Measurements from ENCODE around the gene CAPN15.

The CAPN15 gene

DNA sequence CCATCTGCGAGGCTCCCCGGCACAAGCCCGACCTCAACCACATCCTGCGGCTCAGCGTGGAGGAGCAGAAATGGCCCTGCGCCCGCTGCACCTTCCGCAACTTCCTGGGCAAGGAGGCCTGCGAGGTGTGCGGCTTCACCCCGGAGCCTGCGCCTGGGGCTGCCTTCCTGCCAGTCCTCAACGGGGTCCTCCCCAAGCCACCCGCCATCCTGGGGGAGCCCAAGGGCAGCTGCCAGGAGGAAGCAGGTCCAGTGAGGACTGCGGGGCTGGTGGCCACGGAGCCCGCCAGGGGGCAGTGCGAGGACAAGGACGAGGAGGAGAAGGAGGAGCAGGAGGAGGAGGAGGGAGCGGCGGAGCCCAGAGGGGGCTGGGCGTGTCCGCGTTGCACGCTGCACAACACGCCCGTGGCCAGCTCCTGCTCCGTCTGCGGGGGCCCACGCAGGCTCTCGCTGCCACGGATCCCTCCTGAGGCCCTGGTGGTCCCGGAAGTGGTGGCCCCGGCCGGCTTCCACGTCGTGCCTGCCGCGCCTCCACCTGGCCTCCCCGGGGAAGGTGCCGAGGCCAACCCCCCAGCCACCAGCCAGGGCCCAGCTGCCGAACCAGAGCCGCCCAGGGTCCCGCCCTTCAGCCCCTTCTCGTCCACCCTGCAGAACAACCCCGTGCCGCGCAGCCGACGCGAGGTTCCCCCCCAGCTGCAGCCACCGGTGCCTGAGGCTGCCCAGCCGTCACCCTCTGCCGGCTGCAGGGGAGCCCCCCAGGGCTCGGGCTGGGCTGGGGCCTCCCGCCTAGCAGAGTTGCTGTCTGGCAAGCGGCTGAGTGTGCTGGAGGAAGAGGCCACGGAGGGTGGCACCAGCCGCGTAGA, 19.6 kb downstream of the CAPN15 start:
- peak; percentile 63 for DNase-seq (ENCODE audit: low spot score)

DNA sequence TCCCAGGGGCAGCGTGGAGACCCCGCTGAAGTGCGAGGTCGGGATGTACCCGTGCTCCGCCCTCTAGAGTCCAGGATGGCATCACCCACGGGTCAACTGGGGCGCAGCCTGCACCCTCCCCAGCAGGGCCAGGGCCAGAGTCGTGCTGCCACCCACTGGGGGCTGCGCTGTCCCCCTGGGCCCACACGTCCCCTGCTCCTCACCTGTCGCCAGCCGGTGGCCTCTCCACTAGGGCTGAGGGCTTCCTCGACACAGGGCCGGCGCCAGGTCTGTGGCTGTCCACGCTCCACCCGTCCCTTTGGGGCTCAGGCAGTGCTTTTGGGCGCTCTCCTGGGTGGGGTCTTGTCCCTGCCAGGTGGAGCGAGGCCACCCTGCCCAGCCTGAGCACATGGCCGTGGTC, 21.1 kb downstream of the CAPN15 start:
- DNase-seq (ENCODE audit: low spot score) = no peak

DNA sequence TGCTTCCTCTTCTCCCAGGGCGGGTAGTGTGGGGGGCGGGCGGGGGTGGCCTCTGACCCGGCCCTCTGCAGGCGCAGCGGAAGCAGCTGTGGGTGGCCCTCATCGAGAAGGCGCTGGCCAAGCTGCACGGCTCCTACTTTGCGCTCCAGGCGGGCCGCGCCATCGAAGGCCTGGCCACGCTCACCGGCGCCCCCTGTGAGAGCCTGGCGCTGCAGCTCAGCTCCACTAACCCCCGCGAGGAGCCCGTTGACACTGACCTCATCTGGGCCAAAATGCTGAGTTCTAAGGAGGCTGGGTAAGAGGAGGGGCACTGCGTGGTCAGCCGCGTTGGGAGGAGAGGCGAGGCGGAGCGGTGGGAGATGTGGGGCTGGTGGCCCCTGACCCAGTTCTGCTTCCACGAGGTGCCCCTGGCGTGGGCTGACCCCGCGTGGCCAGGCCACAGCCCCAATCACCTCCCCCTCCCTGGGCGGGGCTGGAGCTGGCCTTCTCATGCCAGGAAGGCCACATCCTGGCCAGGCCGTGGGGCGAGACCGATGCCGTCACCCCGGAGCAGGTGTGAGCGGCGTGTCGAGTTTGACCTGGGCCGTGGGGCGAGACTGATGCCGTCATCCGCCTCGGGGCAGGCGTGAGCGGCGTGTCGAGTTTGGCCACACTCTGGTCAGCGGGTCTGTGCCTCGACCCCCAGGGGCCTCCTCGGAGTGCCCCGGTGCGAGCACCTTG, 22.2 kb downstream of the CAPN15 start:
- DNase-seq (ENCODE audit: low spot score) = no peak

DNA sequence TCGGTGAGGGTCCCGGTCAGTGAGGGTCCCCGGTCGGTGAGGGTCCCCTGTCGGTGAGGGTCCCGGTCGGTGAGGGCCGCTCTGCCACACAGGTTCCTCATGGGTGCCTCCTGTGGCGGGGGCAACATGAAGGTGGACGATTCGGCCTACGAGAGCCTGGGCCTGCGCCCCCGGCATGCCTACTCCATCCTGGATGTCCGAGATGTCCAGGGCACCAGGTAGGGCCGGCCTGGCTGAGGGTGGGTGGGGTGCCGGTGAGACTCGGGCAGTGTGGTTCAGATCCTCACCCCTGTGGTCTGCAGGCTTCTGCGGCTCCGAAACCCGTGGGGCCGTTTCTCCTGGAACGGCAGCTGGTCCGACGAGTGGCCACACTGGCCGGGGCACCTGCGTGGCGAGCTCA, 23.7 kb downstream of the CAPN15 start:
- DNase-seq (ENCODE audit: low spot score) = no peak

DNA sequence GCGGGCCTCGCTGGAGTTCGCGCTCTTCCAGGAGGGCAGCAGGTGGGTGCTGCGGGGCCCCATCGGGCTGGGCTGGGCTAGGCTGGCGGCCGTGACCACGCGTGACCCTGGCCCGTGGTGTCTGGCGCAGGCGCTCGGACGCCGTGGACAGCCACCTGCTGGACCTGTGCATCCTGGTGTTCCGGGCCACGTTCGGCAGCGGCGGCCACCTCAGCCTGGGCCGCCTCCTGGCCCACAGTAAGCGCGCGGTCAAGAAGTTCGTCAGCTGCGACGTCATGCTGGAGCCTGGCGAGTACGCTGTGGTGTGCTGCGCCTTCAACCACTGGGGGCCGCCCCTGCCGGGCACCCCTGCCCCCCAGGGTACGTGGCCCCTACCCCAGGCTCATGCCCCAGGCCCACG, 24.7 kb downstream of the CAPN15 start:
- DNase-seq (ENCODE audit: low spot score) = no peak

DNA sequence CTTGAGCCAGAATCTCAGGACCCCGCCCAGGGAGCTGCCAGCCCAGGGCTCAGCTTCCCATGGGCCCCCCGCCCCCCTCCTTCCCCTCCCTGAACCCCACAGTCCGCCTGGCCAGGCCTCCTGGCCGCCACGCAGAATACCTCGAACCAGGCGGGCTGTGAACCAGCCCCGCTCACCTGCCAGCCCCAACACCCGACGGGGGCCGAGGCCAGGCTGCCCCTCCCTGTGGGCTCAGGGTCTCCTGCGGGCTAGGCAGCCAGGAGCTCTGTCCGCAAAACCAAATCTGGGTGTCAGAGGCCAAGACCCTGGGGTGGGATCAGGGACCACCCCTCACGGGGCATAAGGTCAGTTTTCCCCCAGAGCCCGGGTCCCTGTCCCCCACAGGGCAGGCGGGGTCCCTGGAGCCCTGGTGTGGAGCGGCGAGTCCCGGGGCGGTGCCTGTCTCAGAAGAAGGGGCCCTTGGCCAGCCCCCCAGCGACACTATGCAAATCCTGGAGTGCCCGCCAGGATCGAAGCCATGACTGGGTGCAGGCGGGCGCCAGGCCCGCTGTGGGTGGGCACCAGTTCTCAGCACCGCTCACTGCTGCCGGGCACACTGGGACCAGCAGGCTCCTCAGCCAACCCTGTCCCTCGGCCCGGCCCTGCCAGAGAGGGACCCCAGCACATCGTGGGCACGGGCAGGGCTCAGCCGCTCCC, 26.2 kb downstream of the CAPN15 start:
- DNase-seq (ENCODE audit: low spot score) = no peak

DNA sequence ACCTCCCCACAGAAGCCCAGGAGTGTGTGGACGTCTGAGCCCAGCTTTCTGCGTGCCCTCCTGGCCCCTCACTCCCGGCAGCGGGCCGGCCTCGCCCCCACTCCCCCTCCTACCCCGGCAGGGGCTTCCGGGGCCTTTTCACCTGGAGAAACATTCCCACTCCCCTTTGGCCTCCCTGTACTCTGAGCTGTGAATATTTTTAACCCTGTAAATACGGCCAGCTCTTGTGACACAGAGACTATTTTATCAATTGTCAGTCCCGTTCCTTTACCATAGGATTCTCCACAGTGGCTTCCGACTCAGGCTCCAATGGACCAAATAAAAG, 26.7 kb downstream of the CAPN15 start:
- DNase-seq (ENCODE audit: low spot score) = no peak

DNA sequence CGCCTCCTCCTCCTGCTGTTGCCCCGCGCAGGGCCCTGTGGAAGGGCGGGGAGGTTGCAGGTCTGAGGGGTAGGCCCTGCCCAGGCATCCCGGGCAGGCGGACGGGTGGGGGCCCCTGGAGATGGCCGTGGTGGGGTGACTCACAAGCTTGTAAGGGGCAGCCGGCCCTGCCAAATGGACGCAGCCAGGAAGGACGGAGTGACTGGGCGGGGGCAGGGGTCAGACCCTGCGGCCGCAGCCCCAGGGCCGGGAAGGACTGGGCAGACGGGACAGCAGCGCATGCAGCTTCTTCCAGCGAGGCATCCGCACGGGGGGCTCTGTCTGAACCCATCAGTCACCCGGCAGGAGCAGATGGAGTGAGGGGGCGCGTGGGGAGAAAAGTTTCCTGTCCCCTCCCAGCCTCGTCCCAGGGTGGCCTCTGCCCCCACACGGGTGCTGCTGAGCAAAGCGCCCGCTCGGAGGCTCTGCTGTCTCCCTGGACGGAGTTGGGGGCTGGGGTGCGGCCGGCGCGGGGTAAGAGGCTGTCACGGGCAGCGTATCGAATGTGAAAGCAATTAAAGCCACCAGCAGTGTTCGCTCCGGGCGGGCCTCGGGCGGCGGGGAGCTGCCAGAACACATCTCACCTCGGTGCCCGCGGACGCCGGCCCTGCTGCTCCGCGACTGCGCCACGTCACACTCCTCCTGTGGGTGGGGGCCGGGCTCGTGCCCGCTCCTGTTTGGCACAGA, 27.3 kb downstream of the CAPN15 start:
- DNase-seq (ENCODE audit: low spot score) = no peak

DNA sequence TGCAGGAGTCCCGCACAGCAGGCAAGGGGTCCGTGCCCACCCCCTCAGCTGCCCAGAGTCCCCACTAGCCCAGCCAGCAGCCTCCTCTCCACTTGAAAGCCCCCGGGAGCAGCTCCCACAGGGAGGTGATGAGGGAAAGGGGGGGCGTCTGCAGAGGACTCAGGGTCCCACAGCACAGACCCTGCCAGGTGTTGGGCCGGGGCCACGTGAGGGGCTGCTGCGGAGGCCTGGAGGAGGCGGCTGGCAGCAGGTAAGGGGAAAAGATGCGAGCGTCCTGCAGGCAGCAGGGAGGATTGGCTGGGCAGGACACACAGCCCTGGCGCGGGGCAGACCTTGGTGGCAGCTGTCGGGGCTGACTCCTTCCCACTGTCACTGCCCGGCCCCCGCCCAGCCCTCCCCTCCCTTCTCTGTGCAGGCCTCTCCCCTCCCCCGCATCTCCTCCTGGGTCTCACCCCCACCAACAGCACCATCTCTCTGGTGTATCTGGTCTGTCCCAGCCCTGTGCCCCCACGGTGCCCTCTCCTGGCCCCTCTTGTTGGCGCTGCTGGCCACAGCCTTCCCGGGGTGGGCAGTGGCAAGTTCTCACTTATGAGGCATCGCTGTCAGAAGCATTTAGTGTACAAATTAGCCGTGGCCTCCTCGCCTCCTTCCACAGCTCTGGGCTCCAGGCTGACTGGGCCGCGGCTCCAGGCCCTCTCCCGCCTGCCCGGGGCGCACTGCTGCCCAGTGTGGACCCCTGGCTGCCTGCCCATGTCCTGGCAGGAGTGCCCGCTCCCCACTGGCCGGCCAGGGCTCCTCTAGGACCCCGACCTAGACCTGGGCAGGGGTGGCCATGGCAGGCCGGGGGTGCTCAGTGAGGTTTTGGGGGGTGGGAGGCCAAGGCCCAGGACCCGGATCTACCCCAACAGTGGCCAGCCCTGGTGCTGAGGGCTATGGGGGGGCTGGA, 28.3 kb downstream of the CAPN15 start:
- DNase-seq (ENCODE audit: low spot score) = no peak

DNA sequence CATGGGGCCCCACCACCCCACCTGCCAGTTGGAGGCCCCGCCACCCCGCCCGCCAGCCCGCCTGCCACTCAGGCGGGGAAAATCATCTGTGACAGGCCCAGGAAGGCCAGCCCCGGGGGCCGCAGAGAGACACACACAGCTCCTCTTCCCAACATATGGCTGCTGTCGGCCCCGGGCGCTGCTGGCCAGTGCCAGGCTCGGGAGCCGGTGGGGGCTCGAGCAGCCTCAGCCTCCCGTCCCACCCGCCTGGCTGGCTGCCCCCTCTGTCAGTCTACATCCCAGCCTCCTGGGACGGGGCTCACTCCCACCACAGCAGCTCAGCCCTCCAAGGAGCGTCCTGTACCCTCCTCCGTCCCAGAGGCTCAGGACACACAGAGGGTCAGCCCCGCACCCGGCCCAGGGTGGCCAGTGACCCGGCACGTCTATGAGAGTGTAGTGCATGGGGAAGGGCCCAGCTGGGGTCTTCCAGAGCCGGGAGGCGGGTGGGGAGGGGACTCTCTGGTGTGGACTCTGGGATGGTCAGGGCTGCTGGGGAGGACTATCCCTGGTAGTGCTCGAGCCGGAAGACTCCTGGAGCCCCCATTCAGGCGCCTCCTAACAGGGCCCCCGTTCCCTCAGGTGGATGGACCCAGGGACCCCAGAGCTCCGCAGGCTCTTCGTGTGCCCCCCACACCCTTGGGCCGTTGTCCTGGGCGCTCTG, 29.1 kb downstream of the CAPN15 start:
- no peak for DNase-seq (ENCODE audit: low spot score)

DNA sequence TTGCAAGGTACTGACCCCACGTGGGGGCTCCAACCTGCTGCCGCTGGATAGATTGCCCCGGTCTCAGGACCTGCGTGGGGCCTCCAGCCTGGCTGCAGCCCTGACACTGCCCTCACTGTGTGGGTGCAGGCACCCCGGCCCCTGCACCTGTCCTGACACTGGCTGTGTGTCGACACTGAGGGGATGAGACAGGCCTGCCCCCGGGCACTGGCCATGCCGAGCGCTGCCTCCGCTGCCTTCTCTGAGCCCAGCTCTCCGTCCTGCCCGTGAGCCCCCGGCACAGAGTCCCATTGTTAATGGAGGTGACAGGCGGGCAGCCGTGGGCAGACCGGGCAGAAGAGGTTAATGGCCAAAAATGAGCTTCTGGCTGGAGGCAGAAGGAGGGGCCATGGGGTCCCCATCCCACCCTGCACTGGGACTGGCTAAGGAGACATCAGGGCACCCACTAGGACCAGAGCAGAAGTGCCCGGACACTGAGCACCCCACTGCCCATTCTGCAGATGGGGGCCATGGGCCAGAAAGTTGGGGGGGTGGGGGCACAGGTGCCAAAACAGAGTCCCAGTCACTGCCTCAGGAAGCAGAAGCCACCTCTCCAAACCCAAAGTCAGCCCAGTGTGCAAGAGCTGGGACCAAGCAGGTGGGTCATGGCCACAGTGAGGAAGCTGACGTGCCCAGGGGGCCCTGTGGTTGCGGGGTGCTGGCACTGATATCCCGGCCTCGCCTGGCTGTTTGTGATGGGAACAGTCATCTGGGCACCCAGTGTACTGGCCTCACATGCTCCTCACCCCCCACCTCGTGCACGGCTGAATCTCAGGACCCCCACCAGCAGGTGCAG, 30.2 kb downstream of the CAPN15 start:
- DNase-seq (ENCODE audit: low spot score) = no peak

DNA sequence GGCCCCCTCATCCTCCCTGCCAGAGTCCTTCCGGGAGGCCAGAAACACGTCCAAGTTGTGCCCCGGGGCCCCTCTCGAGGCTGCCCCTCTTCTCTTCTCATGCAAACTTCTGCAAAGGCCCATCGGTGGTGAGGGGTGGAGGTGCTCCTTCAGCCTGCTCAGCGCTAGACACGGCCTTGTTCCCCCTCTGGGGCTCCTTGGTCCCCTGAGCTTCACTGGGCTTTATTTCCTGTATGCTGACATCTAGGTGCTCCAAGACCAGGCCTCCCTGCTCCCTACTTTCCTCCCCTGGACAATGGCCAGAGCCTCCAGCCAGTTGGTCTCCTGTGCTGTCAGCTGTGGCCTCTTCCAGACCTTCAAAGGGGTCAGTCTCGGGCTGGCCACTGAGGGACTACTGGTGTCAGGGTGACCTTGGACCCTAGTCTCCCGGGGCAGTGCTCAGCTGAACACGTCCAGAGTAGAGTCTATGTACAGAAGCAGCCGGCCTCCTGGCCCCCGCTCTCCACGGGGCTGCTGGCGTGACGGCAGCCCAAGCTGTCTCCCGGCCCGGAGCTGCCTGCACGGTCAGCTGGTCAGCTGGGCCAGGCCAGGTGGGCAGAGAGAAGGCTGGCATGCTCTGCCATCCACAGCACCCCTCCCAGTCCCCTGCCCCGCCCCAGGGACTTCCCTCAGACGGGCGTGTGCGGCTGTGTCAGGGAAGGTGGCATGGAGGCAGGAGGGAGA, 30.9 kb downstream of the CAPN15 start:
- no peak for DNase-seq (ENCODE audit: low spot score)

DNA sequence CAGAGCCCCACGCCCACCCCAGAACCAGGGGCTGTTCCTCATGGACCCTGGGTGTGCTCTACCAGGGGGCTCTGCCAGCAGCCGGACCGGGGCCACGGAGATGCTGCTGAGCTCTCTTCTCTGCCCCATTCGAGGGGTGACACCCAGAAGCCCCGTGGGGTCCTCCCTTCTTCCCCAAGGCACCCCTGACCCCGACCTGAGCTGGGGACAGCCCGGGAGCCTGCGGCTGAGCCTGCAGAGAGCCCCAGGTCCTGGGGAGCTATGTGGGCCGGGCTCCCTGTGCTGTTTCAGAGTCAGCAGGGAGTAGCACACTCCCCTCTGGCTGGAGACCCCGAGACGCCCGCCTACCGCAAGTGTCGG, 31.5 kb downstream of the CAPN15 start:
- DNase-seq (ENCODE audit: low spot score) = no peak

DNA sequence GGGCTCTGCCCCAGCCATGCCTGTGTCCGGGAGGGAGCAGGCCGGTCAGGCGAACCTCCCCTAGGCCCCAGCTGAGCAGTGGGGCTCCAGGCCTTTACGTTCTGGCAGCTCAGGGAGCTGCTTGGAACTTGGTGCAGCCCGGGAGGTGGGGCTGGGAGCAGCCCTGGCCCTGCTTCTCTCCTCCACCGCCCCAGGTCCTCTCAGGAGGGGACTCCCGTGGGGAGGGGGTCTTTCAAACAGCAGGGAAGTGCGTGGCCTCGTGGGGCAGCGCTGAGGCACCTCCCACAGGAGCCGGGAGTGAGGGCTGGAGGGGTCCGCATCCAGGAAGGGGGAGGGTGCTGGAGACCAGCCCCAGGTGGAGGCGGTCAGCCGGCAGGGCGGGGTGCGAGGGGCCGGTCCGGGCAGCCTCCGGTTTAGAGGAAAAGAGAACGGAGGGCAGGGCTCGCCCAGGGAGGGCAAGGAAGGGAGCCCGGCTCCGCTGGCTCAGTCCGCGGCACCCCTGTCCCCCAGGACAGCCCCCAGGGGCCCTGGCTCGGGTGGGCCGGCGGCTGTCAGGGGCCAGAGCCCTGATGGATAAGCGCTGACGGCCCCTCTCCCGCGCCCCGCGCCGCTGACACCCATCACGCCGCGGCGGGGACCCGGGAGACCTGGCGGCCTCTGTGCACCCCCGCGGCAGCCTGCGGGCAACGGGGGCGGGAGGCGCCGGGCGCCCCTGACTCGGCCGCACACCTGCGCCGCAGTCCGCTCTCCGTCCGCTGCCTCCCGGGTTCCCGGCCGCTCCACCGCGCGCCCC, 32.1 kb downstream of the CAPN15 start:
- no peak for DNase-seq (ENCODE audit: low spot score)

DNA sequence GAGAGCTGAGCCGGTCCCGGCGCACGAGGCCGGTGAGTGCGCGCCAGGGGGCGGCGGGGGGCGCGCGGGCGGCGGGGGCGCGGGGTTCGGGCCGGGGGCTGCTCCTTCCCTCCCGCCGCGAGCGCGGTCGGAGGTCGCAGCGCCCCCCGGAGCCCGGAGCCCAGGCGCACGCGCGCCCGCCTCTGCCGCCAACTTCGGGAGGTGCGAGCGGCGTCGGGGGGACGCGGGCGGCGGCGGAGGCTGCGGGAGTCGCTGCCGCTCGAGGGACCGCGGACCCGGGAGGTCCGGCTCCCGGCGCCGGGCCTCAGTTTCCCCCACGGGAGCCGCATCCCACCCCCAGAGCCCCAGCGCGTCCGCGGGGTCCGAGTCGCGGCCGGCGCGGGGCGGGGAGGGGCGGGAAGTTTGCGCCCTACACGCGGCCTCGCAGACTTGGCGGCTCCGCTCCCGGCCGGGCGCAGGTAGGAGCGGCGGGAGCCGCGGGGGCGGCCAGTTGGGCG, 32.7 kb downstream of the CAPN15 start, which contains the start of gene PRR35:
Gene PRR35 (plus strand): TSS at position 191 of the 497 bp plus-strand sequence. CDS start 2,901 bp downstream, outside the sequence.
- no peak for DNase-seq (ENCODE audit: low spot score)

DNA sequence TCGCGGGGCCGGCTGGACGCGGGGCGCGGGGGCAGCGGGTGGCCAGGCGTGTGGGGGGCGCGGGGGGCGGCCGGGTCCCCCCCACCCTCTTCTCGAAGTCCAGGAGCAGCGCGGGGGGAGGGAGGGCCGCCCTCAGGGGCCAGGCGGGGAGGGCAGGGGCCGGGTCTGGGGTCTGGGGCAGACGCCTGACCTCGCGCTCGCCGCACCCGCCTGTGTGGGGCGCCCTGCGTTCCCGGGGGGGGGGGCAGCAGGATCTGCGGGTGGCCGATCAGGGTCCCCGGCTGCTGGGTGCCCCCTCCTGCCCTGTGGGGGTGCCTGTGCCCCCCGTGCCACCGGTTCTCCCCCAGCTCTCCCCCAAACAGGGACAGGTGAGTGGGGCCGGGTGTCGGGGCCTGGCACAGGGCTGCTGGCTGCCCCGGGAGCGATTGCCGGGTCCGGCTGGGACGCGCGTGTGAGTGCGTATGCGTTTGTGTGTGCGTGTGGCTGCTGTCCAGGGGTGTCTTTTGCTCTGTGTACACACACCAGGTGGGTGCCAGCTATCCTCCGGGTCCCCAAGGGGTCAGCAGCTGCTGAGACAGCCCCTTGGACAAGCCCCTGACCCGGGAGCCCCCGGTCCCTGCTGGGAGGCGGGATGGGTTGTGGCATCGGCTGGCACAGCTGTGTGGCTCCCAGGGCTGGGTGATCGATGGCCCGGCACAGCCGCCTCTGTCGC, 33.3 kb downstream of the CAPN15 start:
- no peak for DNase-seq (ENCODE audit: low spot score)

DNA sequence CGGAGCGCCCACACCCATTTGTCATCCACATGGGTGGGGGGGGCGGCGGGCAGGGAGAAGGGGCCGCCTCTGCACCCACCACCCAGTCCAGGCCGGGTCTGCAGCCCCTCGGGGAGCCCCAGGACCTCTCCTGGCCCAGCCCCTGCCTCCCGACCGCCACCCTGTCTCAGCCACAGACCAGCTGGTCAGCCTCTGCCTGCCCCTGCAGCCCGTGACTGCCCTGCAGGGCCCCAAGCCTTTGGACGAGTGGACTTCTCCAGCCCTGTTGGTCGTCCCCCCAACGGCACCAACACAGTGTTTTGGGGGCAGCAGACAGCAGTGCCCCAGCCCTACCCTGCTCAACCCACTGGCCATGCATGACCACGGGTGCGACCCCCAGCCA, 33.9 kb downstream of the CAPN15 start:
- no peak for DNase-seq (ENCODE audit: low spot score)

All from Ammon's horn (tissue), 1 donor.